PC-9 (cell line): ENCODE measurements around the gene YLPM1. TPM values are rescaled to one million over a fixed set of nuclear protein-coding genes. Genes with fewer than 3 reads are reported as not detected.

Experiments
- BruUV-seq: library from RNA; stranded (reverse); fragments of 400-500 nt; replicated peaks from 2 replicates; lab custom pipeline; 2021; lab: Mats Ljungman, UMichigan
- CTCF ChIA-PET: fragments of 300-600 bp; sonication (Branson Sonifier 250); formaldehyde crosslinking; loops from one replicate; lab custom pipeline; 2022; ENCODE audit warnings: antibody characterized with exemption; lab: Charles Lee
- POLR2A ChIA-PET: fragments of 300-600 bp; sonication (Branson Sonifier 250); formaldehyde crosslinking; loops from one replicate; lab custom pipeline; 2022; ENCODE audit warnings: antibody characterized with exemption; ENCODE audit not compliant: unreplicated experiment; lab: Charles Lee
- DNase-seq, 2 experiments: peaks; one replicate each; pipeline versions ENCODE4 v3.0.0 to v3.0.0-alpha.2; 2015 to 2022; ENCODE audit warnings: mixed read lengths in 1 of 2
- H2AFZ ChIP-seq: fragments of 200-600 bp; sonication (generic); 2 replicates; pipeline ENCODE4 v1.8.1; 2017; ENCODE audit warnings: antibody characterized with exemption
- H3F3A ChIP-seq: fragments of 200-600 bp; sonication (generic); 2 replicates; pipeline ENCODE4 v1.8.1; 2017; ENCODE audit warnings: antibody characterized with exemption, mild to moderate bottlenecking, low read depth; ENCODE audit not compliant: insufficient read depth
- H3K27ac ChIP-seq: fragments of 200-600 bp; sonication (generic); 2 replicates; pipeline ENCODE4 v1.6.1; 2016; ENCODE audit warnings: mixed run types
- H3K27me3 ChIP-seq: fragments of 200-600 bp; sonication (generic); 2 replicates; pipeline ENCODE4 v1.6.1; 2016; ENCODE audit warnings: low read depth, mixed run types; ENCODE audit not compliant: insufficient read depth
- H3K36me3 ChIP-seq: fragments of 200-600 bp; sonication (generic); 2 replicates; pipeline ENCODE4 v1.6.1; 2016; ENCODE audit warnings: low read depth, mixed run types
- H3K4me1 ChIP-seq: fragments of 200-600 bp; sonication (generic); replicated peaks from 2 replicates; pipeline ENCODE4 v1.6.1; 2016; ENCODE audit warnings: mixed run types; ENCODE audit not compliant: insufficient read depth
- H3K4me2 ChIP-seq: fragments of 200-600 bp; sonication (generic); 2 replicates; pipeline ENCODE4 v1.6.1; 2017; ENCODE audit warnings: mixed run types
- H3K4me3 ChIP-seq: fragments of 200-600 bp; sonication (generic); 2 replicates; pipeline ENCODE4 v1.6.1; 2016; ENCODE audit warnings: mixed run types
- H3K79me2 ChIP-seq: fragments of 200-600 bp; sonication (generic); 2 replicates; pipeline ENCODE4 v1.6.1; 2017; ENCODE audit warnings: low read depth, mixed run types
- H3K9me2 ChIP-seq: fragments of 200-600 bp; sonication (generic); 2 replicates; pipeline ENCODE4 v1.8.1; 2017; ENCODE audit warnings: mild to moderate bottlenecking; ENCODE audit not compliant: insufficient read depth
- H3K9me3 ChIP-seq: fragments of 200-600 bp; sonication (generic); 2 replicates; pipeline ENCODE4 v1.8.1; 2016; ENCODE audit warnings: low read depth; ENCODE audit not compliant: insufficient read depth
- H4K20me1 ChIP-seq: fragments of 200-600 bp; sonication (generic); 2 replicates; pipeline ENCODE4 v1.8.1; 2017; ENCODE audit not compliant: insufficient read depth
- CTCF ChIP-seq: fragments of 200-600 bp; sonication (generic); conservative IDR thresholded peaks from 2 replicates; pipeline ENCODE4 v1.6.1; 2017; ENCODE audit warnings: mixed run types, antibody characterized with exemption, mild to moderate bottlenecking, moderate library complexity
- EZH2 ChIP-seq: fragments of 200-600 bp; sonication (generic); IDR thresholded peaks from 2 replicates; pipeline ENCODE4 v1.8.0; 2017; ENCODE audit warnings: antibody characterized with exemption, low read depth
- intact Hi-C: fragments of 100-400 bp; cut with micrococcal nuclease; formaldehyde crosslinking; loops from one replicate; pipeline ENCODE4 v1.10.0; 2022; ENCODE audit not compliant: unreplicated experiment
- total RNA-seq: library from RNA; stranded (reverse); gene quantifications from 2 replicates; pipeline ENCODE4 v1.2.3, GENCODE V29; 2021

YLPM1 gene
- total RNA-seq, 1 experiment from 2014 or later = 170 TPM

GRCh38 chr14:74793506-74794155, 30.5 kb downstream of the YLPM1 start:
- no peak overlapping the region for H3K4me2 ChIP-seq
- DNase-seq = no peak
- H3K9me2 ChIP-seq = no peaks in the 10 kb centered on the region
- no peaks in the 10 kb centered on the region for H3K9me3 ChIP-seq
- peaks cover 49% of the 10 kb centered on the region for H4K20me1 ChIP-seq
- POLR2A ChIA-PET = no interaction called here
- CTCF ChIA-PET = interaction anchor here (0.6 kb wide), 1 partner anchor 299 kb away, joined by 5 read pairs; no protein-coding TSS in a partner anchor
- H3K27ac ChIP-seq = no peak overlapping the region
- H3K36me3 ChIP-seq = peaks cover 29% of the 10 kb centered on the region
- H3K27me3 ChIP-seq = no peaks in the 10 kb centered on the region
- no peak overlapping the region for H2AFZ ChIP-seq
- 0 out of 2 replicates have a peak, but pooled peaks cover 9% of the 10 kb centered on the region for H3F3A ChIP-seq
- intact Hi-C loops = loop anchor here (1.0 kb wide), 1 partner anchor 184 kb away; no protein-coding TSS in a partner anchor
- no peak overlapping the region for H3K4me3 ChIP-seq
- TF ChIP-seq CTCF = peak; percentile 58; the same call in 1 of the 2 replicates
- TF ChIP-seq EZH2 = no peak
- BruUV-seq = no TSS peak
- peaks cover 74% of the 10 kb centered on the region for H3K79me2 ChIP-seq
- H3K4me1 ChIP-seq = no peaks in the 10 kb centered on the region

- intact Hi-C loops = no loop called here
- Histone ChIP-seq H3K9me3 (no peaks in the 10 kb centered on the region), H2AFZ (no peak overlapping the region), H3K9me2 (no peaks in the 10 kb centered on the region), H3K4me3 (no peak overlapping the region), H3F3A (peaks cover 10% of the 10 kb centered on the region; the same call in 1 of the 2 replicates), H3K4me2 (no peak overlapping the region), H3K36me3 (peaks cover 25% of the 10 kb centered on the region), H4K20me1 (peaks cover 41% of the 10 kb centered on the region), H3K27me3 (no peaks in the 10 kb centered on the region), H3K27ac (no peak overlapping the region), H3K4me1 (no peaks in the 10 kb centered on the region), H3K79me2 (peaks cover 62% of the 10 kb centered on the region)
- TF ChIP-seq EZH2 (no peak), CTCF (no peak)
- BruUV-seq = no TSS peak
- ChIA-PET CTCF (interaction anchor here (0.5 kb wide), 1 partner anchor 121 kb away, joined by 4 read pairs; no protein-coding TSS in a partner anchor), POLR2A (interaction anchor here (0.6 kb wide), 1 partner anchor 618 kb away, joined by 3 read pairs; no protein-coding TSS in a partner anchor)
- DNase-seq = no peak
Observed at GRCh38 chr14:74794947-74795346, 31.8 kb downstream of the YLPM1 start.

- BruUV-seq = no TSS peak
- Histone ChIP-seq H3K36me3 (peaks cover 38% of the 10 kb centered on the region), H3K79me2 (peaks cover 30% of the 10 kb centered on the region), H3K27me3 (no peaks in the 10 kb centered on the region), H3K4me3 (no peak overlapping the region), H3K4me1 (no peaks in the 10 kb centered on the region), H3K9me3 (no peaks in the 10 kb centered on the region), H3F3A (peaks cover 22% of the 10 kb centered on the region; the same call in 1 of the 2 replicates), H3K27ac (no peak overlapping the region), H2AFZ (no peak overlapping the region), H4K20me1 (peaks cover 20% of the 10 kb centered on the region), H3K9me2 (no peaks in the 10 kb centered on the region), H3K4me2 (no peak overlapping the region)
- ChIA-PET CTCF (interaction anchor here (0.5 to 1.2 kb wide), 3 partner anchors 14 to 190 kb away, joined by 3 to 10 read pairs (median 9); no protein-coding TSS in a partner anchor), POLR2A (interaction anchor here (0.6 kb wide), 1 partner anchor 188 kb away, joined by 3 read pairs; the partner anchor contains the start of gene LTBP2)
- TF ChIP-seq EZH2 (no peak), CTCF (no peak)
- intact Hi-C loops = loop anchor here (5.0 kb wide), 1 partner anchor 127 kb away; no protein-coding TSS in a partner anchor
- peak in 1 of 2 experiments; percentile 13 for DNase-seq
Observed at GRCh38 chr14:74799765-74800164, 36.6 kb downstream of the YLPM1 start.
